Skeletal muscle satellite cell (primary cell): Measurements from ENCODE around the gene C1QTNF7.

Experiments used
- H3K27me3 ChIP-seq: 2 replicates; pipeline ENCODE4 v1.7.0; 2013; ENCODE audit warnings: low read length; ENCODE audit not compliant: control insufficient read depth, insufficient read depth
- H3K36me3 ChIP-seq: 2 replicates; pipeline ENCODE4 v1.7.0; 2013; ENCODE audit warnings: mild to moderate bottlenecking, control low read depth, low read length; ENCODE audit not compliant: insufficient read depth
- H3K4me1 ChIP-seq: 2 replicates; pipeline ENCODE4 v1.7.0; 2013; ENCODE audit warnings: low read length; ENCODE audit not compliant: control insufficient read depth, insufficient read depth
- H3K4me2 ChIP-seq: 2 replicates; pipeline ENCODE4 v1.7.0; 2013; ENCODE audit warnings: mild to moderate bottlenecking, low read length
- H3K4me3 ChIP-seq: 2 replicates; pipeline ENCODE4 v1.7.0; 2013; ENCODE audit warnings: low read length
- H3K9ac ChIP-seq: 2 replicates; pipeline ENCODE4 v1.7.0; 2013; ENCODE audit warnings: mild to moderate bottlenecking, low read depth, low read length, moderate library complexity
- H3K9me3 ChIP-seq: replicated peaks from 2 replicates; pipeline ENCODE4 v1.7.0; 2013; ENCODE audit warnings: mild to moderate bottlenecking, control low read depth, low read length

Gene C1QTNF7

GRCh38 chr4:15416357-15417232 lies 11.2 kb upstream of the C1QTNF7 start:
- no peaks in the 10 kb centered on the region for H3K36me3 ChIP-seq
- no peak overlapping the region for H3K4me2 ChIP-seq
- peaks cover 28% of the 10 kb centered on the region for H3K4me1 ChIP-seq
- H3K4me3 ChIP-seq: no peak overlapping the region
- no peaks in the 10 kb centered on the region for H3K9me3 ChIP-seq
- H3K27me3 ChIP-seq: no peaks in the 10 kb centered on the region
- H3K9ac ChIP-seq: no peak overlapping the region

- Histone ChIP-seq H3K4me3 (no peak overlapping the region), H3K36me3 (no peaks in the 10 kb centered on the region), H3K27me3 (no peaks in the 10 kb centered on the region), H3K9ac (no peak overlapping the region), H3K4me1 (peaks cover 28% of the 10 kb centered on the region), H3K9me3 (no peaks in the 10 kb centered on the region), H3K4me2 (no peak overlapping the region)
Observed at GRCh38 chr4:15417233-15417660, 10.6 kb upstream of the C1QTNF7 start.

GRCh38 chr4:15418956-15419355 lies 8.9 kb upstream of the C1QTNF7 start:
- Histone ChIP-seq H3K9ac (no peak overlapping the region), H3K9me3 (no peaks in the 10 kb centered on the region), H3K27me3 (peaks cover 4% of the 10 kb centered on the region), H3K4me3 (no peak overlapping the region), H3K36me3 (no peaks in the 10 kb centered on the region), H3K4me2 (no peak overlapping the region), H3K4me1 (peaks cover 17% of the 10 kb centered on the region)

- Histone ChIP-seq H3K4me3 (no peak overlapping the region), H3K9ac (no peak overlapping the region), H3K36me3 (no peaks in the 10 kb centered on the region), H3K4me2 (no peak overlapping the region), H3K27me3 (peaks cover 4% of the 10 kb centered on the region), H3K9me3 (no peaks in the 10 kb centered on the region), H3K4me1 (peaks cover 6% of the 10 kb centered on the region)
Observed at GRCh38 chr4:15420642-15421041, 7.2 kb upstream of the C1QTNF7 start.

GRCh38 chr4:15423285-15423711 lies 4.5 kb upstream of the C1QTNF7 start:
- Histone ChIP-seq H3K9ac (no peak overlapping the region), H3K27me3 (peaks cover 4% of the 10 kb centered on the region), H3K36me3 (no peaks in the 10 kb centered on the region), H3K4me1 (peaks cover 6% of the 10 kb centered on the region), H3K4me3 (no peak overlapping the region), H3K4me2 (no peak overlapping the region), H3K9me3 (no peaks in the 10 kb centered on the region)

- Histone ChIP-seq H3K27me3 (peaks cover 4% of the 10 kb centered on the region), H3K4me1 (peaks cover 1% of the 10 kb centered on the region)
Observed at GRCh38 chr4:15425520-15425919, 2.3 kb upstream of the C1QTNF7 start.

GRCh38 chr4:15427161-15427560 lies 672 bp upstream of the C1QTNF7 start:
- no peak overlapping the region for H3K9ac ChIP-seq
- no peaks in the 10 kb centered on the region for H3K4me1 ChIP-seq
- H3K9me3 ChIP-seq: no peaks in the 10 kb centered on the region
- peaks cover 4% of the 10 kb centered on the region for H3K27me3 ChIP-seq
- no peaks in the 10 kb centered on the region for H3K36me3 ChIP-seq
- no peak overlapping the region for H3K4me3 ChIP-seq
- no peak overlapping the region for H3K4me2 ChIP-seq

More at GRCh38 chr4:15425520-15425919, 2.3 kb upstream of the C1QTNF7 start:
- H3K9me3 ChIP-seq: no peaks in the 10 kb centered on the region
- H3K4me3 ChIP-seq: no peak overlapping the region
- no peaks in the 10 kb centered on the region for H3K36me3 ChIP-seq
- no peak overlapping the region for H3K4me2 ChIP-seq
- no peak overlapping the region for H3K9ac ChIP-seq

- H3K4me2 ChIP-seq: no peak overlapping the region
- H3K9ac ChIP-seq: no peak overlapping the region
- H3K4me1 ChIP-seq: peaks cover 3% of the 10 kb centered on the region
Observed at GRCh38 chr4:15428611-15429010, 778 bp downstream of the C1QTNF7 start.

GRCh38 chr4:15434091-15434490 lies 6.3 kb downstream of the C1QTNF7 start:
- H3K9me3 ChIP-seq: no peaks in the 10 kb centered on the region
- H3K4me2 ChIP-seq: no peak overlapping the region
- H3K36me3 ChIP-seq: no peaks in the 10 kb centered on the region
- H3K9ac ChIP-seq: no peak overlapping the region
- H3K4me3 ChIP-seq: no peak overlapping the region
- peaks cover 17% of the 10 kb centered on the region for H3K4me1 ChIP-seq
- no peaks in the 10 kb centered on the region for H3K27me3 ChIP-seq

More at GRCh38 chr4:15428611-15429010, 778 bp downstream of the C1QTNF7 start:
- Histone ChIP-seq H3K9me3 (no peaks in the 10 kb centered on the region), H3K27me3 (peaks cover 1% of the 10 kb centered on the region), H3K4me3 (no peak overlapping the region), H3K36me3 (no peaks in the 10 kb centered on the region)

GRCh38 chr4:15434676-15435075 lies 6.8 kb downstream of the C1QTNF7 start:
- Histone ChIP-seq H3K36me3 (no peaks in the 10 kb centered on the region), H3K4me1 (peaks cover 17% of the 10 kb centered on the region), H3K9ac (no peak overlapping the region), H3K4me2 (no peak overlapping the region), H3K27me3 (no peaks in the 10 kb centered on the region), H3K4me3 (no peak overlapping the region), H3K9me3 (no peaks in the 10 kb centered on the region)

GRCh38 chr4:15436513-15436912 lies 8.7 kb downstream of the C1QTNF7 start:
- H3K9me3 ChIP-seq: no peaks in the 10 kb centered on the region
- H3K4me2 ChIP-seq: no peak overlapping the region
- peaks cover 17% of the 10 kb centered on the region for H3K4me1 ChIP-seq
- H3K36me3 ChIP-seq: no peaks in the 10 kb centered on the region
- no peaks in the 10 kb centered on the region for H3K27me3 ChIP-seq
- H3K9ac ChIP-seq: no peak overlapping the region
- no peak overlapping the region for H3K4me3 ChIP-seq
